ENCODE results near the gene CNIH4. TPM values are rescaled to one million over a fixed set of nuclear protein-coding genes. Genes with fewer than 3 reads are reported as not detected.
A peak's percentile ranks its signal among the peaks of the same experiment; 100 is the strongest.
"Not testable (repeated sequence)": the region's sequence is repeated elsewhere in the genome, so short reads cannot be mapped to it uniquely, and the experiment has no call there.

Gene CNIH4
- polyA plus RNA-seq, 2 of the 4 experiments (the other 2 are of a cell fraction), result 102 to 104 TPM

DNA sequence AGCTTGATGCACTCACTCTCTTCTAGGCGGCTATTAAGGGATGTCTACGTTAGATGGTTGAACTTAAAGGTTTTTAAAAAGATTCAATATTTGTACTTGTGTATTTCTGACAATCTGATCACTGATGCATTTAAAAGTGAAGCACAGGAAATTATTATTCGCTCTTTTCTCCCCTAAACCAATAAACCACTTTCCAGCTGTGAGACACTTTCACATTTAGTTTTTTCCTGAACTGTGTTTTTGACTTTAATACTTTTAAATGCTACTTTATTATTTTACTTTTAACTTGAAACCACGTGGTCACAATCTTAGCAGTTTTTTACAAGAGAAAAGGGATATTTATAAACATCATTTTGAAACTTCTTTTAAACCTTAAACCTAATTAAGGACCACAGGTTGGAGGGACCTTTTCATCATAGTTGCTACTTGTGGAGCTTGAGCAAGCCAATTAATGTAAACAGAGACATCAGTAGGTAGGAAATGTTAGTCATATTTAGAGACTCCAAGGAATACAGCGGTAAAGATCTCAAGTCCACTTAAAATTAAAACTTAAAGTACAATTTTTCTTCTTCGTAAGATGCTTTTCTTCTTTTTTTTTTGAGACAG lies 68.7 kb downstream of the CNIH4 start:
- no peak for ATAC-seq
- Histone ChIP-seq H3K9me3 (no peaks in the 10 kb centered on the region), H3K4me3 (no peak overlapping the region), H3K4me2 (no peak overlapping the region), H3K4me1 (peaks cover 30% of the 10 kb centered on the region), H3K27ac (no peak overlapping the region)
- DNase-seq (ENCODE audit: low read depth in 1 of 2, low spot score in 1 of 2), result no peak
- no peak for FAIRE-seq
- ChIA-PET CTCF (interaction anchor here (2.0 kb wide), 1 partner anchor 32 kb away, joined by 7 read pairs; no protein-coding TSS in a partner anchor), POLR2A (no interaction called here)
- TF ChIP-seq POLR2A (IDR thresholded peaks at IDR 0.05; ENCODE audit: low read length) (no peak), ZFP36 (IDR thresholded peaks at IDR 0.05; ENCODE audit: borderline replicate concordance, partially characterized antibody) (no peak), TP53 (CRISPR knock-in tag; IDR thresholded peaks at IDR 0.05) (no peak), EHMT2 (IDR thresholded peaks at IDR 0.05; ENCODE audit: low read depth) (no peak), ZC3H11A (IDR thresholded peaks at IDR 0.05) (no peak), ZSCAN20 (CRISPR knock-in tag; IDR thresholded peaks at IDR 0.05) (no peak), FOSB (CRISPR knock-in tag; IDR thresholded peaks at IDR 0.05) (no peak)
- TF ChIP-seq, protein P1, sequence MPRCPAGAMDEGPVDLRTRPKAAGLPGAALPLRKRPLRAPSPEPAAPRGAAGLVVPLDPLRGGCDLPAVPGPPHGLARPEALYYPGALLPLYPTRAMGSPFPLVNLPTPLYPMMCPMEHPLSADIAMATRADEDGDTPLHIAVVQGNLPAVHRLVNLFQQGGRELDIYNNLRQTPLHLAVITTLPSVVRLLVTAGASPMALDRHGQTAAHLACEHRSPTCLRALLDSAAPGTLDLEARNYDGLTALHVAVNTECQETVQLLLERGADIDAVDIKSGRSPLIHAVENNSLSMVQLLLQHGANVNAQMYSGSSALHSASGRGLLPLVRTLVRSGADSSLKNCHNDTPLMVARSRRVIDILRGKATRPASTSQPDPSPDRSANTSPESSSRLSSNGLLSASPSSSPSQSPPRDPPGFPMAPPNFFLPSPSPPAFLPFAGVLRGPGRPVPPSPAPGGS (IDR thresholded peaks at IDR 0.05), result no peak
- TF ChIP-seq, protein P2, sequence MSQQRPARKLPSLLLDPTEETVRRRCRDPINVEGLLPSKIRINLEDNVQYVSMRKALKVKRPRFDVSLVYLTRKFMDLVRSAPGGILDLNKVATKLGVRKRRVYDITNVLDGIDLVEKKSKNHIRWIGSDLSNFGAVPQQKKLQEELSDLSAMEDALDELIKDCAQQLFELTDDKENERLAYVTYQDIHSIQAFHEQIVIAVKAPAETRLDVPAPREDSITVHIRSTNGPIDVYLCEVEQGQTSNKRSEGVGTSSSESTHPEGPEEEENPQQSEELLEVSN (IDR thresholded peaks at IDR 0.05; ENCODE audit: borderline replicate concordance, low read depth), result no peak
- TF ChIP-seq, protein P3, sequence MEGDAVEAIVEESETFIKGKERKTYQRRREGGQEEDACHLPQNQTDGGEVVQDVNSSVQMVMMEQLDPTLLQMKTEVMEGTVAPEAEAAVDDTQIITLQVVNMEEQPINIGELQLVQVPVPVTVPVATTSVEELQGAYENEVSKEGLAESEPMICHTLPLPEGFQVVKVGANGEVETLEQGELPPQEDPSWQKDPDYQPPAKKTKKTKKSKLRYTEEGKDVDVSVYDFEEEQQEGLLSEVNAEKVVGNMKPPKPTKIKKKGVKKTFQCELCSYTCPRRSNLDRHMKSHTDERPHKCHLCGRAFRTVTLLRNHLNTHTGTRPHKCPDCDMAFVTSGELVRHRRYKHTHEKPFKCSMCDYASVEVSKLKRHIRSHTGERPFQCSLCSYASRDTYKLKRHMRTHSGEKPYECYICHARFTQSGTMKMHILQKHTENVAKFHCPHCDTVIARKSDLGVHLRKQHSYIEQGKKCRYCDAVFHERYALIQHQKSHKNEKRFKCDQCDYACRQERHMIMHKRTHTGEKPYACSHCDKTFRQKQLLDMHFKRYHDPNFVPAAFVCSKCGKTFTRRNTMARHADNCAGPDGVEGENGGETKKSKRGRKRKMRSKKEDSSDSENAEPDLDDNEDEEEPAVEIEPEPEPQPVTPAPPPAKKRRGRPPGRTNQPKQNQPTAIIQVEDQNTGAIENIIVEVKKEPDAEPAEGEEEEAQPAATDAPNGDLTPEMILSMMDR (IDR thresholded peaks at IDR 0.05), result no peak
- TF ChIP-seq, protein P4, sequence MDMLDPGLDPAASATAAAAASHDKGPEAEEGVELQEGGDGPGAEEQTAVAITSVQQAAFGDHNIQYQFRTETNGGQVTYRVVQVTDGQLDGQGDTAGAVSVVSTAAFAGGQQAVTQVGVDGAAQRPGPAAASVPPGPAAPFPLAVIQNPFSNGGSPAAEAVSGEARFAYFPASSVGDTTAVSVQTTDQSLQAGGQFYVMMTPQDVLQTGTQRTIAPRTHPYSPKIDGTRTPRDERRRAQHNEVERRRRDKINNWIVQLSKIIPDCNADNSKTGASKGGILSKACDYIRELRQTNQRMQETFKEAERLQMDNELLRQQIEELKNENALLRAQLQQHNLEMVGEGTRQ (IDR thresholded peaks at IDR 0.05), result no peak
- 92% methylated on average over 6 of the region's 6 CpGs for WGBS (ENCODE audit: missing lambda C conversion rate)

DNA sequence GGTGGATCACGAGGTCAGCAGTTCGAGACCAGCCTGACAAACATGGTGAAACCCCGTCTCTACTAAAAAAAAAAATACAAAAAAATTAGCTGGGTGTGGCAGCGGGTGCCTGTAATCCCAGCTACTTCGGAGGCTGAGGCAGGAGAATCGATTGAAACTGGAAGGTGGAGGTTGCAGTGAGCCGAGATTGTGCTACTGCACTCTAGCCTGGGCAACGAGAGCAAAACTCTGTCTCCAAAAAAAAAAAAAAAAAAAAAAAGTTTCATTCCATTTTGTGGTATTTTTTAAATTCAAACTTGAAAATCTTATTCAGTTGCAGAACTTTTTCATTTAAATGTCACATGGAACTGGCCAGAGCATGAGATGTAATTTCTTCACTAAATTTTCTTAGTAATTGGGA lies 70.2 kb downstream of the CNIH4 start:
- not testable (repeated sequence) for DNase-seq (ENCODE audit: low read depth in 1 of 2, low spot score in 1 of 2); ATAC-seq; H3K9me3 ChIP-seq; FAIRE-seq; H3K4me3 ChIP-seq
- POLR2A ChIA-PET, result interaction anchor here (0.7 kb wide), 1 partner anchor 194 kb away, joined by 8 read pairs; no protein-coding TSS in a partner anchor
- CTCF ChIA-PET, result interaction anchor here (1.5 kb wide), 1 partner anchor 23 kb away, joined by 3 read pairs; no protein-coding TSS in a partner anchor
- peak overlapping the region; percentile 32; the same call in 1 of the 3 replicates for H3K4me2 ChIP-seq
- H3K4me1 ChIP-seq, result peaks cover 45% of the 10 kb centered on the region
- 91% methylated on average over 8 of the region's 8 CpGs for WGBS (ENCODE audit: missing lambda C conversion rate)
- 0 out of 6 replicates have a peak overlapping the region, but pooled peaks of 1 of the 2 experiments have one; percentile 43 for H3K27ac ChIP-seq

DNA sequence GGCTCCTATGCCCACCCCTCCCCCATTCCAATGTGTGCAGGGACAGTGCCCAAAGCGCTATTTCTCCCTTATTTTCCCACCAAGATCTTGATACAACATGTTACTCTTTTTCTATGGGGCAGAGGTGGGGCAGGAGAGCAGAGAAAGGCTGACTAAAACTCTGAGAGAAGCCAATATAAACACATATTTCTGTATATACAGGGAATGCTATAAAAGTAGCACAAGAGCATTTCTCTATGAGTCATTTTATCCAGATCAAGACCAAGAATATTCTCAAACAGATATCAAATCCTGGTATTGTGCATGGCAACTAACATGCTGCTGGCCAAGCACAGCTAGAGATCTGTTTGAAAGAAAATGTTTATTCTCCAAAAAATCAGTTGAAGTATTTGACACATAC lies 70.7 kb downstream of the CNIH4 start:
- POLR2A ChIA-PET, result no interaction called here
- Histone ChIP-seq H3K4me1 (peaks cover 50% of the 10 kb centered on the region), H3K4me3 (no peak overlapping the region), H3K27ac (0 out of 6 replicates have a peak overlapping the region, but pooled peaks of 1 of the 2 experiments have one; percentile 43), H3K9me3 (no peaks in the 10 kb centered on the region), H3K4me2 (peak overlapping the region; percentile 32; the same call in 2 of the 3 replicates)
- DNase-seq (ENCODE audit: low read depth in 1 of 2, low spot score in 1 of 2) (no peak), FAIRE-seq (no peak), ATAC-seq (peak in 1 of 2 experiments; percentile 64; a peak in 4 of 6 replicates)
- WGBS (ENCODE audit: missing lambda C conversion rate), result 88% methylated on average over 1 of the region's 1 CpG
- CTCF ChIA-PET, result interaction anchor here (1.5 kb wide), 1 partner anchor 23 kb away, joined by 3 read pairs; no protein-coding TSS in a partner anchor
- TF ChIP-seq FOSL2 (IDR thresholded peaks at IDR 0.05) (no peak), FOSL2 (CRISPR knock-in tag; IDR thresholded peaks at IDR 0.05) (peak; percentile 41; the same call in 1 of the 2 replicates), CHD2 (IDR thresholded peaks at IDR 0.05; ENCODE audit: low read length, partially characterized antibody) (no peak)
